ENCODE measurements around the gene ETDB.

- TF ChIP-seq EZH2phosphoT487 (IDR thresholded peaks at IDR 0.05; ENCODE audit: borderline replicate concordance, low read depth, low read length): no peak
- no peak for TF ChIP-seq CTCF (conservative IDR thresholded peaks at IDR 0.05; ENCODE audit: low read length)
These were observed 48.2 kb upstream of the ETDB start for GRCh38 chrX:135168486-135168885.

Measured in OCI-LY7 (cell line).